Uterus (tissue), 4 donors: ENCODE results near the gene TMEM129. TPM values are rescaled to one million over a fixed set of nuclear protein-coding genes. Genes with fewer than 3 reads are reported as not detected.

Experiments
- DNase-seq, 2 donors: peaks; one replicate each; pipeline ENCODE4 v3.0.0-alpha.2; 2019 to 2020
- H3K27ac ChIP-seq, 2 donors: fragments of 200-600 bp; sonication (generic); 1 replicate in 1 of 2; 2 replicates in 1 of 2; pipeline ENCODE4 v1.5.1; 2016 to 2018
- H3K27me3 ChIP-seq, 2 donors: fragments of 200-600 bp; sonication (generic); one replicate each; pipeline ENCODE4 v1.5.1; 2018 to 2019; ENCODE audit warnings: control low read depth in 1 of 2
- H3K36me3 ChIP-seq, 2 donors: fragments of 200-600 bp; sonication (generic); one replicate each; pipeline ENCODE4 v1.5.1; 2019; ENCODE audit warnings: control low read depth in 1 of 2
- H3K4me1 ChIP-seq, 2 donors: fragments of 200-600 bp; sonication (generic); one replicate each; pipeline ENCODE4 v1.5.1; 2018 to 2019; ENCODE audit warnings: control low read depth in 1 of 2
- H3K4me3 ChIP-seq, 2 donors: fragments of 200-600 bp; sonication (generic); 1 replicate in 1 of 2; 2 replicates in 1 of 2; pipeline ENCODE4 v1.5.1; 2018 to 2019; ENCODE audit warnings: mild to moderate bottlenecking in 1 of 2
- H3K9me3 ChIP-seq, 2 donors: fragments of 200-600 bp; sonication (generic); one replicate each; pipeline ENCODE4 v1.5.1; 2019; ENCODE audit warnings: control low read depth in 1 of 2
- POLR2A ChIP-seq, 2 donors: fragments of 450-650 bp; IDR thresholded peaks; one replicate each; pipeline ENCODE4 v1.6.1; 2016; ENCODE audit warnings: antibody characterized with exemption in 2 of 2, mild to moderate bottlenecking in 1 of 2, moderate library complexity in 1 of 2
- intact Hi-C: fragments of 100-400 bp; cut with DNase I; formaldehyde crosslinking; loops from one replicate; pipeline ENCODE4 v1.15.1; 2023; ENCODE audit warnings: low total_unique reads
- total RNA-seq, 4 donors: library from RNA; depleted of rRNA in 3 of 4; stranded (reverse); fragments of >200 nt in 3 of 4; gene quantifications; one replicate each; pipeline versions ENCODE4 v1.1.0 to v1.2.4, GENCODE V29; 2014 to 2023
- TF ChIP-seq, protein P1 (sequence below), 4 experiments: fragments of 200-600 bp in 2 of 4; fragments of 450-650 bp in 2 of 4; sonication (generic) in 2 of 4; IDR thresholded peaks; one replicate each; pipeline ENCODE4 v1.5.1; 2016 to 2019; ENCODE audit warnings: antibody characterized with exemption in 4 of 4, mild to moderate bottlenecking in 2 of 4, moderate library complexity in 1 of 4
- donor health status: DM: yes; HTN: yes; CAD: no.

The TMEM129 gene
- total RNA-seq, 4 donors from 2014 or later, result 31.0 to 99.7 (median 42.7) TPM

DNA sequence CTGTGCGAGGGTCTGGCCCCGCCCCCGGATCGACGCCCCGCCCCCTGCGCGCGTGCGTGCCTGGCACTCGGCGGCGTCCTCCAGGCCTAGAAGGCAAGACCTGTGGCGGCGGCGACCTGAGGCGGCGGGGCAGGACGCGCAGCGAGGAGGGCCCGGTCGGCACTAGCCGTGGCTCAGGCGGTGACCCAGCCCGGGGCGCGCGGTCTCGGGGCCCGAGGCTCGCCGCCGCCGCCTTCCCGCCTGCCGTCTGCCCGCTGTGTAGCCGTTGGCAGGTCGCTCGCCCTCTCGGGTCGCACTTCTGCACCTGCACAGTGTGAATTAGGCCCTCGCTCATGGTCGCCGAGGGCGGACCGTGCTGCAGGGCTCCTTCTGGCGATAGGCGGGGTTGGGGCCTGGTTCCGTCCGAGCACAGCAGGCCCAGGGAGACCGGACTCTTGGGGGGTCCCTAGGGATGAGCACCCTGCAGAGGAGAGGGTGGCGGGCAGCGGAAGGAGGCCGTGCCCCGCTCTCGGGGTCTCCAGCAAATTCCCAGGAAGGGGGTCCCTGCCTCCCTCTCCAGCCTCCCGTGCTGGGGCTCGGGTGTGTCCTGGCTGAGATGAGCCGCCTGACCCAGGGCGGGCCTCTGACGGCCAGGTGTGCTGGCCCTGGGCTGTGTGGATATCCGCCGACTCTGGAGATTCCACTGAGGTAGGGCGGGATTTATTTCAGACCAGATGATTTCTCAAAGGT is 36.5 kb downstream of the TMEM129 start:
- DNase-seq, result peak in 1 of 2 donors; percentile 88
- intact Hi-C loops, result no loop called here
- H3K27ac ChIP-seq, result peak overlapping the region; percentile 30 to 61
- H3K4me3 ChIP-seq, result peak overlapping the region; percentile 11 to 50
- no peaks in the 10 kb centered on the region for H3K36me3 ChIP-seq
- no peak for TF ChIP-seq POLR2A (IDR thresholded peaks at IDR 0.05)
- TF ChIP-seq, protein P1, sequence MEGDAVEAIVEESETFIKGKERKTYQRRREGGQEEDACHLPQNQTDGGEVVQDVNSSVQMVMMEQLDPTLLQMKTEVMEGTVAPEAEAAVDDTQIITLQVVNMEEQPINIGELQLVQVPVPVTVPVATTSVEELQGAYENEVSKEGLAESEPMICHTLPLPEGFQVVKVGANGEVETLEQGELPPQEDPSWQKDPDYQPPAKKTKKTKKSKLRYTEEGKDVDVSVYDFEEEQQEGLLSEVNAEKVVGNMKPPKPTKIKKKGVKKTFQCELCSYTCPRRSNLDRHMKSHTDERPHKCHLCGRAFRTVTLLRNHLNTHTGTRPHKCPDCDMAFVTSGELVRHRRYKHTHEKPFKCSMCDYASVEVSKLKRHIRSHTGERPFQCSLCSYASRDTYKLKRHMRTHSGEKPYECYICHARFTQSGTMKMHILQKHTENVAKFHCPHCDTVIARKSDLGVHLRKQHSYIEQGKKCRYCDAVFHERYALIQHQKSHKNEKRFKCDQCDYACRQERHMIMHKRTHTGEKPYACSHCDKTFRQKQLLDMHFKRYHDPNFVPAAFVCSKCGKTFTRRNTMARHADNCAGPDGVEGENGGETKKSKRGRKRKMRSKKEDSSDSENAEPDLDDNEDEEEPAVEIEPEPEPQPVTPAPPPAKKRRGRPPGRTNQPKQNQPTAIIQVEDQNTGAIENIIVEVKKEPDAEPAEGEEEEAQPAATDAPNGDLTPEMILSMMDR (IDR thresholded peaks at IDR 0.05), result peak in 1 of 4 experiments; percentile 1
- H3K27me3 ChIP-seq, result no peaks in the 10 kb centered on the region
- peaks cover 0 to 8% of the 10 kb centered on the region in 2 donors for H3K4me1 ChIP-seq
- H3K9me3 ChIP-seq, result no peaks in the 10 kb centered on the region

GRCh38 chr4:1683736-1684505 is 37.2 kb downstream of the TMEM129 start, which contains the start of gene FAM53A:
Gene FAM53A, minus strand, starts transcription at chr4:1684313. Its CDS starts 15,572 bp downstream, at chr4:1668741.
- Histone ChIP-seq H3K27ac (peak within 1 kb of the TSS; percentile 82 to 84), H3K36me3 (no peaks in the 10 kb centered on the region), H3K4me3 (peak within 1 kb of the TSS; percentile 63 to 91), H3K9me3 (no peaks in the 10 kb centered on the region), H3K27me3 (no peaks in the 10 kb centered on the region), H3K4me1 (peaks cover 0 to 8% of the 10 kb centered on the region in 2 donors)
- peak in 1 of 2 donors; percentile 94 for DNase-seq
- intact Hi-C loops, result no loop called here
- TF ChIP-seq, protein P1 (IDR thresholded peaks at IDR 0.05), result no peak
- peak; percentile 37 to 59 for TF ChIP-seq POLR2A (IDR thresholded peaks at IDR 0.05)

- no peak for TF ChIP-seq POLR2A (IDR thresholded peaks at IDR 0.05)
- TF ChIP-seq, protein P1 (IDR thresholded peaks at IDR 0.05), result no peak
- peak overlapping the region; percentile 63 to 91 for H3K4me3 ChIP-seq
- H3K27me3 ChIP-seq, result no peaks in the 10 kb centered on the region
- intact Hi-C loops, result no loop called here
- DNase-seq, result peak; percentile 58 to 65
- peaks cover 0 to 8% of the 10 kb centered on the region in 2 donors for H3K4me1 ChIP-seq
- no peaks in the 10 kb centered on the region for H3K36me3 ChIP-seq
- H3K9me3 ChIP-seq, result no peaks in the 10 kb centered on the region
- peak overlapping the region; percentile 82 to 84 for H3K27ac ChIP-seq
Observed at GRCh38 chr4:1683261-1683735, 37.8 kb downstream of the TMEM129 start.

- no peak for TF ChIP-seq POLR2A (IDR thresholded peaks at IDR 0.05)
- TF ChIP-seq, protein P1 (IDR thresholded peaks at IDR 0.05), result no peak
- Histone ChIP-seq H3K4me3 (peak overlapping the region in 1 of 2 donors; percentile 91), H3K36me3 (no peaks in the 10 kb centered on the region), H3K27ac (peak overlapping the region; percentile 82 to 84), H3K27me3 (no peaks in the 10 kb centered on the region), H3K4me1 (peaks cover 0 to 8% of the 10 kb centered on the region in 2 donors), H3K9me3 (no peaks in the 10 kb centered on the region)
- intact Hi-C loops, result no loop called here
- DNase-seq, result no peak
Observed at GRCh38 chr4:1682860-1683259, 38.3 kb downstream of the TMEM129 start.
